Ascending aorta (tissue), 2 donors: ENCODE data around the gene RUBCN. TPM values are rescaled to one million over a fixed set of nuclear protein-coding genes. Genes with fewer than 3 reads are reported as not detected.

Experiments
- DNase-seq, 2 donors: peaks; one replicate each; pipeline ENCODE4 v3.0.0-alpha.2; 2019; ENCODE audit warnings: low spot score in 2 of 2
- H3K27ac ChIP-seq, 2 donors: fragments of 200-600 bp; sonication (generic); one replicate each; pipeline ENCODE4 v1.5.1; 2016 to 2017; ENCODE audit warnings: mild to moderate bottlenecking in 1 of 2
- H3K27me3 ChIP-seq: fragments of 200-600 bp; sonication (generic); one replicate; pipeline ENCODE4 v1.5.1; 2017
- H3K36me3 ChIP-seq, 2 donors: fragments of 200-600 bp; sonication (generic); one replicate each; pipeline ENCODE4 v1.5.1; 2016
- H3K4me1 ChIP-seq, 2 donors: fragments of 200-600 bp; sonication (generic); one replicate each; pipeline ENCODE4 v1.5.1; 2016 to 2017; ENCODE audit warnings: mild to moderate bottlenecking in 1 of 2
- H3K4me3 ChIP-seq, 2 donors: fragments of 200-600 bp; sonication (generic); one replicate each; pipeline ENCODE4 v1.5.1; 2016 to 2017; ENCODE audit warnings: mild to moderate bottlenecking in 1 of 2
- H3K9me3 ChIP-seq, 2 donors: fragments of 200-600 bp; sonication (generic); one replicate each; pipeline ENCODE4 v1.5.1; 2016
- CTCF ChIP-seq, 3 experiments: fragments of 200-600 bp in 2 of 3; fragments of 450-650 bp in 1 of 3; sonication (generic) in 2 of 3; IDR thresholded peaks; one replicate each; pipeline ENCODE4 v1.5.1; 2016 to 2019; ENCODE audit warnings: antibody characterized with exemption in 3 of 3, mild to moderate bottlenecking in 1 of 3, moderate library complexity in 1 of 3
- intact Hi-C: fragments of 100-400 bp; cut with DNase I; formaldehyde crosslinking; loops from one replicate; pipeline ENCODE4 v1.15.1; 2023
- total RNA-seq: library from RNA; depleted of rRNA; stranded (reverse); fragments of >200 nt; gene quantifications from one replicate; pipeline ENCODE4 v1.1.0, GENCODE V29; 2016

The RUBCN gene
- total RNA-seq, 1 donor from 2014 or later = 27.4 TPM

GRCh38 chr3:197685546-197685945 is 51.2 kb downstream of the RUBCN start:
- Histone ChIP-seq H3K27me3 (no peaks in the 10 kb centered on the region), H3K27ac (no peak overlapping the region), H3K9me3 (no peaks in the 10 kb centered on the region), H3K4me3 (no peak overlapping the region), H3K36me3 (peaks cover 42 to 73% of the 10 kb centered on the region in 2 donors), H3K4me1 (no peaks in the 10 kb centered on the region)
- TF ChIP-seq CTCF (IDR thresholded peaks at IDR 0.05) = no peak
- no peak for DNase-seq
- intact Hi-C loops = no loop called here

GRCh38 chr3:197683191-197683590 is 53.5 kb downstream of the RUBCN start:
- intact Hi-C loops = no loop called here
- DNase-seq = no peak
- no peak for TF ChIP-seq CTCF (IDR thresholded peaks at IDR 0.05)
- H3K4me3 ChIP-seq = no peak overlapping the region
- H3K27ac ChIP-seq = no peak overlapping the region
- H3K4me1 ChIP-seq = no peaks in the 10 kb centered on the region
- H3K36me3 ChIP-seq = peaks cover 39 to 67% of the 10 kb centered on the region in 2 donors
- H3K9me3 ChIP-seq = no peaks in the 10 kb centered on the region
- no peaks in the 10 kb centered on the region for H3K27me3 ChIP-seq

- H3K27ac ChIP-seq = no peak overlapping the region
- no peak for TF ChIP-seq CTCF (IDR thresholded peaks at IDR 0.05)
- H3K9me3 ChIP-seq = no peaks in the 10 kb centered on the region
- H3K36me3 ChIP-seq = peaks cover 39 to 67% of the 10 kb centered on the region in 2 donors
- no peaks in the 10 kb centered on the region for H3K4me1 ChIP-seq
- H3K27me3 ChIP-seq = no peaks in the 10 kb centered on the region
- intact Hi-C loops = no loop called here
- DNase-seq = no peak
- no peak overlapping the region for H3K4me3 ChIP-seq
Measured at GRCh38 chr3:197682713-197683112, 54.0 kb downstream of the RUBCN start.

- Histone ChIP-seq H3K27ac (no peak overlapping the region), H3K4me1 (no peaks in the 10 kb centered on the region), H3K27me3 (no peaks in the 10 kb centered on the region), H3K9me3 (no peaks in the 10 kb centered on the region), H3K4me3 (no peak overlapping the region), H3K36me3 (peaks cover 48 to 69% of the 10 kb centered on the region in 2 donors)
- intact Hi-C loops = no loop called here
- no peak for DNase-seq
- no peak for TF ChIP-seq CTCF (IDR thresholded peaks at IDR 0.05)
Measured at GRCh38 chr3:197680955-197681521, 55.7 kb downstream of the RUBCN start.

GRCh38 chr3:197675951-197676350 is 60.8 kb downstream of the RUBCN start:
- no peak for DNase-seq
- Histone ChIP-seq H3K4me3 (no peak overlapping the region), H3K27me3 (no peaks in the 10 kb centered on the region), H3K9me3 (no peaks in the 10 kb centered on the region), H3K36me3 (peaks cover 52 to 65% of the 10 kb centered on the region in 2 donors), H3K4me1 (no peaks in the 10 kb centered on the region), H3K27ac (no peak overlapping the region)
- TF ChIP-seq CTCF (IDR thresholded peaks at IDR 0.05) = no peak
- intact Hi-C loops = no loop called here

GRCh38 chr3:197675563-197675860 is 61.2 kb downstream of the RUBCN start:
- no peak for TF ChIP-seq CTCF (IDR thresholded peaks at IDR 0.05)

More at GRCh38 chr3:197675563-197675860, 61.2 kb downstream of the RUBCN start:
- Histone ChIP-seq H3K9me3 (no peaks in the 10 kb centered on the region), H3K27ac (no peak overlapping the region), H3K36me3 (peaks cover 48 to 60% of the 10 kb centered on the region in 2 donors), H3K4me3 (no peak overlapping the region), H3K4me1 (no peaks in the 10 kb centered on the region), H3K27me3 (no peaks in the 10 kb centered on the region)
- intact Hi-C loops = no loop called here
- DNase-seq = no peak
